ENCODE results near the gene EPX.

DNA sequence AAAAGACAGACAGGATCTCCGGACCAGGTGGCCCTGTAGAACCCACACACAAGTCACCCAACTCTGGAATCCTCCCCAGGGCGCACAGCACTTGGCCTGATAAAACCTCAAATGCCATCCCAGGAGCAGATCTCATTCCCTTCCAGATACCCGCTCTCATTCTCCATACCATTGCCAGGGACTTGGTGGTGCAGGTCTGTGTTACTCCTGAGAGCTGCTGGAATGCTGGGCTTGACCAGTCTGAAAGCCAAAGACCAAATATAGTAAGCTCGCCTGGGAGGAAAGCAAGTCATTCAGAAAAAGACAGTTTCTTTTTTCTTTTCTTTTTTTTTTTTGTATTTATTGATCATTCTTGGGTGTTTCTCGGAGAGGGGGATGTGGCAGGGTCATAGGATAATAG is 15.8 kb downstream of the EPX start:
- TF ChIP-seq, protein P1, sequence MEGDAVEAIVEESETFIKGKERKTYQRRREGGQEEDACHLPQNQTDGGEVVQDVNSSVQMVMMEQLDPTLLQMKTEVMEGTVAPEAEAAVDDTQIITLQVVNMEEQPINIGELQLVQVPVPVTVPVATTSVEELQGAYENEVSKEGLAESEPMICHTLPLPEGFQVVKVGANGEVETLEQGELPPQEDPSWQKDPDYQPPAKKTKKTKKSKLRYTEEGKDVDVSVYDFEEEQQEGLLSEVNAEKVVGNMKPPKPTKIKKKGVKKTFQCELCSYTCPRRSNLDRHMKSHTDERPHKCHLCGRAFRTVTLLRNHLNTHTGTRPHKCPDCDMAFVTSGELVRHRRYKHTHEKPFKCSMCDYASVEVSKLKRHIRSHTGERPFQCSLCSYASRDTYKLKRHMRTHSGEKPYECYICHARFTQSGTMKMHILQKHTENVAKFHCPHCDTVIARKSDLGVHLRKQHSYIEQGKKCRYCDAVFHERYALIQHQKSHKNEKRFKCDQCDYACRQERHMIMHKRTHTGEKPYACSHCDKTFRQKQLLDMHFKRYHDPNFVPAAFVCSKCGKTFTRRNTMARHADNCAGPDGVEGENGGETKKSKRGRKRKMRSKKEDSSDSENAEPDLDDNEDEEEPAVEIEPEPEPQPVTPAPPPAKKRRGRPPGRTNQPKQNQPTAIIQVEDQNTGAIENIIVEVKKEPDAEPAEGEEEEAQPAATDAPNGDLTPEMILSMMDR (IDR thresholded peaks at IDR 0.05; ENCODE audit: poor library complexity, severe bottlenecking), result no peak
- TF ChIP-seq MXI1 (conservative IDR thresholded peaks at IDR 0.05; ENCODE audit: poor library complexity, severe bottlenecking), result no peak
- TF ChIP-seq EZH2 (IDR thresholded peaks at IDR 0.05; ENCODE audit: borderline replicate concordance, insufficient read depth, low read length, poor library complexity, severe bottlenecking), result no peak
- TF ChIP-seq EP300 (conservative IDR thresholded peaks at IDR 0.05; ENCODE audit: poor library complexity, severe bottlenecking), result no peak
- no peak for TF ChIP-seq TAF1 (IDR thresholded peaks at IDR 0.05; ENCODE audit: low read depth)
- no peak for TF ChIP-seq RAD21 (conservative IDR thresholded peaks at IDR 0.05)

Data from neural cell (in vitro differentiated cells).